Measurements from ENCODE around the gene CYP2U1.
"Not testable (repeated sequence)": the region's sequence is repeated elsewhere in the genome, so short reads cannot be mapped to it uniquely, and the experiment has no call there.

CYP2U1 gene

GRCh38 chr4:107922486-107923473 is 8.6 kb upstream of the CYP2U1 start:
- DNase-seq (ENCODE audit: low read depth in 2 of 2): no peak

GRCh38 chr4:107925713-107926112 is 5.6 kb upstream of the CYP2U1 start:
- DNase-seq (ENCODE audit: low read depth in 2 of 2): not testable (repeated sequence)

- not testable (repeated sequence) for DNase-seq (ENCODE audit: low read depth in 2 of 2)
Measured at GRCh38 chr4:107926875-107927274, 4.5 kb upstream of the CYP2U1 start.

- DNase-seq (ENCODE audit: low read depth in 2 of 2): peak in 1 of 2 donors; percentile 10
Measured at GRCh38 chr4:107931775-107932321, 499 bp downstream of the CYP2U1 start.

GRCh38 chr4:107935246-107935645 is 3.9 kb downstream of the CYP2U1 start:
- DNase-seq (ENCODE audit: low read depth in 2 of 2): no peak

- DNase-seq (ENCODE audit: low read depth in 2 of 2): no peak
Measured at GRCh38 chr4:107937040-107937439, 5.7 kb downstream of the CYP2U1 start.

- no peak for DNase-seq (ENCODE audit: low read depth in 2 of 2)
Measured at GRCh38 chr4:107939307-107939706, 8.0 kb downstream of the CYP2U1 start.

- DNase-seq (ENCODE audit: low read depth in 2 of 2): no peak
Measured at GRCh38 chr4:107945809-107946208, 14.5 kb downstream of the CYP2U1 start.

- DNase-seq (ENCODE audit: low read depth in 2 of 2): no peak
Measured at GRCh38 chr4:107950746-107951540, 19.6 kb downstream of the CYP2U1 start.

GRCh38 chr4:107951551-107951950 is 20.2 kb downstream of the CYP2U1 start:
- no peak for DNase-seq (ENCODE audit: low read depth in 2 of 2)

GRCh38 chr4:107956011-107956410 is 24.7 kb downstream of the CYP2U1 start:
- DNase-seq (ENCODE audit: low read depth in 2 of 2): no peak

GRCh38 chr4:107966903-107967302 is 35.6 kb downstream of the CYP2U1 start:
- DNase-seq (ENCODE audit: low read depth in 2 of 2): no peak

GRCh38 chr4:107967519-107967918 is 36.2 kb downstream of the CYP2U1 start:
- not testable (repeated sequence) for DNase-seq (ENCODE audit: low read depth in 2 of 2)

- DNase-seq (ENCODE audit: low read depth in 2 of 2): not testable (repeated sequence)
Measured at GRCh38 chr4:107967921-107968320, 36.6 kb downstream of the CYP2U1 start.

GRCh38 chr4:107970063-107970798 is 38.9 kb downstream of the CYP2U1 start:
- DNase-seq (ENCODE audit: low read depth in 2 of 2): no peak

GRCh38 chr4:107972605-107973004 is 41.3 kb downstream of the CYP2U1 start:
- DNase-seq (ENCODE audit: low read depth in 2 of 2): no peak

GRCh38 chr4:107974523-107974922 is 43.2 kb downstream of the CYP2U1 start:
- DNase-seq (ENCODE audit: low read depth in 2 of 2): no peak

- no peak for DNase-seq (ENCODE audit: low read depth in 2 of 2)
Measured at GRCh38 chr4:107977482-107977881, 46.1 kb downstream of the CYP2U1 start.

- no peak for DNase-seq (ENCODE audit: low read depth in 2 of 2)
Measured at GRCh38 chr4:107977966-107978705, 46.8 kb downstream of the CYP2U1 start.

GRCh38 chr4:107978716-107979451 is 47.5 kb downstream of the CYP2U1 start:
- no peak for DNase-seq (ENCODE audit: low read depth in 2 of 2)
